Measurements from ENCODE around the gene NSUN4. TPM values are rescaled to one million over a fixed set of nuclear protein-coding genes. Genes with fewer than 3 reads are reported as not detected.

Gene NSUN4
- polyA plus RNA-seq, 4 donors, result 8.3 to 19.8 (median 11.6) TPM

GRCh38 chr1:46403916-46404315 lies 63.3 kb downstream of the NSUN4 start:
- Histone ChIP-seq H3K36me3 (ENCODE audit: control insufficient read depth in 3 of 3, insufficient read depth in 2 of 3, low read depth in 1 of 3, low read length in 3 of 3) (peaks cover 3 to 46% (median 4%) of the 10 kb centered on the region in 3 donors), H3K4me3 (ENCODE audit: low read depth in 1 of 3, low read length in 3 of 3) (no peak overlapping the region), H3K27ac (ENCODE audit: low read depth in 1 of 3, low read length in 2 of 3) (no peak overlapping the region), H3K27me3 (ENCODE audit: control insufficient read depth in 3 of 3, insufficient read depth in 3 of 3, low read length in 3 of 3) (no peaks in the 10 kb centered on the region), H3K4me1 (ENCODE audit: control insufficient read depth in 3 of 3, insufficient read depth in 2 of 3, low read depth in 1 of 3, low read length in 2 of 3) (peaks cover 0 to 15% (median 5%) of the 10 kb centered on the region in 3 donors), H3K9me3 (ENCODE audit: control insufficient read depth in 2 of 2, insufficient read depth in 1 of 2, low read depth in 1 of 2, low read length in 1 of 2) (no peaks in the 10 kb centered on the region)
- DNase-seq (no peak), FAIRE-seq (no peak)
- WGBS, 3 donors, result 82 to 93% (median 91%) methylated on average over 5 of the region's 5 CpGs

GRCh38 chr1:46404482-46405196 lies 64.0 kb downstream of the NSUN4 start:
- H3K36me3 ChIP-seq (ENCODE audit: control insufficient read depth in 3 of 3, insufficient read depth in 2 of 3, low read depth in 1 of 3, low read length in 3 of 3), result peaks cover 3 to 54% (median 4%) of the 10 kb centered on the region in 3 donors
- no peak for FAIRE-seq
- H3K4me1 ChIP-seq (ENCODE audit: control insufficient read depth in 3 of 3, insufficient read depth in 2 of 3, low read depth in 1 of 3, low read length in 2 of 3), result peaks cover 0 to 15% (median 5%) of the 10 kb centered on the region in 3 donors
- no peak overlapping the region for H3K4me3 ChIP-seq (ENCODE audit: low read depth in 1 of 3, low read length in 3 of 3)
- 89 to 93% (median 90%) methylated on average over 7 of the region's 7 CpGs for WGBS, 3 donors
- H3K27me3 ChIP-seq (ENCODE audit: control insufficient read depth in 3 of 3, insufficient read depth in 3 of 3, low read length in 3 of 3), result no peaks in the 10 kb centered on the region
- no peak for DNase-seq
- no peaks in the 10 kb centered on the region for H3K9me3 ChIP-seq (ENCODE audit: control insufficient read depth in 2 of 2, insufficient read depth in 1 of 2, low read depth in 1 of 2, low read length in 1 of 2)
- H3K27ac ChIP-seq (ENCODE audit: low read depth in 1 of 3, low read length in 2 of 3), result peak overlapping the region in 1 of 3 donors; percentile 14

GRCh38 chr1:46405197-46405555 lies 64.6 kb downstream of the NSUN4 start:
- H3K4me3 ChIP-seq (ENCODE audit: low read depth in 1 of 3, low read length in 3 of 3), result no peak overlapping the region
- H3K9me3 ChIP-seq (ENCODE audit: control insufficient read depth in 2 of 2, insufficient read depth in 1 of 2, low read depth in 1 of 2, low read length in 1 of 2), result no peaks in the 10 kb centered on the region
- peaks cover 3 to 58% (median 4%) of the 10 kb centered on the region in 3 donors for H3K36me3 ChIP-seq (ENCODE audit: control insufficient read depth in 3 of 3, insufficient read depth in 2 of 3, low read depth in 1 of 3, low read length in 3 of 3)
- no peaks in the 10 kb centered on the region for H3K27me3 ChIP-seq (ENCODE audit: control insufficient read depth in 3 of 3, insufficient read depth in 3 of 3, low read length in 3 of 3)
- no peak overlapping the region for H3K27ac ChIP-seq (ENCODE audit: low read depth in 1 of 3, low read length in 2 of 3)
- DNase-seq (peak in 1 of 2 donors; percentile 54), FAIRE-seq (no peak)
- peaks cover 0 to 15% (median 5%) of the 10 kb centered on the region in 3 donors for H3K4me1 ChIP-seq (ENCODE audit: control insufficient read depth in 3 of 3, insufficient read depth in 2 of 3, low read depth in 1 of 3, low read length in 2 of 3)
- 52 to 85% (median 68%) methylated on average over 11 to 12 of the region's 12 CpGs for WGBS, 3 donors

- Histone ChIP-seq H3K27me3 (ENCODE audit: control insufficient read depth in 3 of 3, insufficient read depth in 3 of 3, low read length in 3 of 3) (no peaks in the 10 kb centered on the region), H3K4me3 (ENCODE audit: low read depth in 1 of 3, low read length in 3 of 3) (no peak overlapping the region), H3K27ac (ENCODE audit: low read depth in 1 of 3, low read length in 2 of 3) (no peak overlapping the region), H3K36me3 (ENCODE audit: control insufficient read depth in 3 of 3, insufficient read depth in 2 of 3, low read depth in 1 of 3, low read length in 3 of 3) (peaks cover 3 to 64% (median 4%) of the 10 kb centered on the region in 3 donors), H3K4me1 (ENCODE audit: control insufficient read depth in 3 of 3, insufficient read depth in 2 of 3, low read depth in 1 of 3, low read length in 2 of 3) (peaks cover 0 to 12% (median 5%) of the 10 kb centered on the region in 3 donors), H3K9me3 (ENCODE audit: control insufficient read depth in 2 of 2, insufficient read depth in 1 of 2, low read depth in 1 of 2, low read length in 1 of 2) (no peaks in the 10 kb centered on the region)
- 76 to 88% (median 85%) methylated on average over 12 to 17 of the region's 17 CpGs for WGBS, 3 donors
- DNase-seq, result no peak
- no peak for FAIRE-seq
Measured at GRCh38 chr1:46405724-46406123, 65.1 kb downstream of the NSUN4 start.

- H3K4me3 ChIP-seq (ENCODE audit: low read depth in 1 of 3, low read length in 3 of 3), result no peak overlapping the region
- peaks cover 3 to 75% (median 4%) of the 10 kb centered on the region in 3 donors for H3K36me3 ChIP-seq (ENCODE audit: control insufficient read depth in 3 of 3, insufficient read depth in 2 of 3, low read depth in 1 of 3, low read length in 3 of 3)
- no peak overlapping the region for H3K27ac ChIP-seq (ENCODE audit: low read depth in 1 of 3, low read length in 2 of 3)
- no peaks in the 10 kb centered on the region for H3K9me3 ChIP-seq (ENCODE audit: control insufficient read depth in 2 of 2, insufficient read depth in 1 of 2, low read depth in 1 of 2, low read length in 1 of 2)
- FAIRE-seq, result no peak
- DNase-seq, result no peak
- H3K4me1 ChIP-seq (ENCODE audit: control insufficient read depth in 3 of 3, insufficient read depth in 2 of 3, low read depth in 1 of 3, low read length in 2 of 3), result peaks cover 0 to 4% (median 2%) of the 10 kb centered on the region in 3 donors
- WGBS, 3 donors, result 72 to 96% (median 86%) methylated on average over 13 of the region's 13 CpGs
- no peaks in the 10 kb centered on the region for H3K27me3 ChIP-seq (ENCODE audit: control insufficient read depth in 3 of 3, insufficient read depth in 3 of 3, low read length in 3 of 3)
Measured at GRCh38 chr1:46406881-46407608, 66.4 kb downstream of the NSUN4 start.

GRCh38 chr1:46407636-46408035 lies 67.0 kb downstream of the NSUN4 start:
- 90 to 95% (median 94%) methylated on average over 9 of the region's 9 CpGs for WGBS, 3 donors
- DNase-seq (no peak), FAIRE-seq (no peak)
- no peaks in the 10 kb centered on the region for H3K4me1 ChIP-seq (ENCODE audit: control insufficient read depth in 3 of 3, insufficient read depth in 2 of 3, low read depth in 1 of 3, low read length in 2 of 3)
- H3K27ac ChIP-seq (ENCODE audit: low read depth in 1 of 3, low read length in 2 of 3), result no peak overlapping the region
- H3K36me3 ChIP-seq (ENCODE audit: control insufficient read depth in 3 of 3, insufficient read depth in 2 of 3, low read depth in 1 of 3, low read length in 3 of 3), result peaks cover 3 to 79% (median 4%) of the 10 kb centered on the region in 3 donors
- H3K4me3 ChIP-seq (ENCODE audit: low read depth in 1 of 3, low read length in 3 of 3), result no peak overlapping the region
- H3K9me3 ChIP-seq (ENCODE audit: control insufficient read depth in 2 of 2, insufficient read depth in 1 of 2, low read depth in 1 of 2, low read length in 1 of 2), result no peaks in the 10 kb centered on the region
- H3K27me3 ChIP-seq (ENCODE audit: control insufficient read depth in 3 of 3, insufficient read depth in 3 of 3, low read length in 3 of 3), result no peaks in the 10 kb centered on the region

GRCh38 chr1:46408356-46409062 lies 67.9 kb downstream of the NSUN4 start:
- peaks cover 3 to 84% (median 4%) of the 10 kb centered on the region in 3 donors for H3K36me3 ChIP-seq (ENCODE audit: control insufficient read depth in 3 of 3, insufficient read depth in 2 of 3, low read depth in 1 of 3, low read length in 3 of 3)
- H3K27me3 ChIP-seq (ENCODE audit: control insufficient read depth in 3 of 3, insufficient read depth in 3 of 3, low read length in 3 of 3), result no peaks in the 10 kb centered on the region
- H3K4me3 ChIP-seq (ENCODE audit: low read depth in 1 of 3, low read length in 3 of 3), result no peak overlapping the region
- no peaks in the 10 kb centered on the region for H3K9me3 ChIP-seq (ENCODE audit: control insufficient read depth in 2 of 2, insufficient read depth in 1 of 2, low read depth in 1 of 2, low read length in 1 of 2)
- no peaks in the 10 kb centered on the region for H3K4me1 ChIP-seq (ENCODE audit: control insufficient read depth in 3 of 3, insufficient read depth in 2 of 3, low read depth in 1 of 3, low read length in 2 of 3)
- WGBS, 3 donors, result 94 to 96% (median 95%) methylated on average over 12 of the region's 12 CpGs
- no peak for FAIRE-seq
- no peak overlapping the region for H3K27ac ChIP-seq (ENCODE audit: low read depth in 1 of 3, low read length in 2 of 3)
- no peak for DNase-seq

- WGBS, 3 donors, result 93 to 100% (median 100%) methylated on average over 1 of the region's 1 CpG
- FAIRE-seq (no peak), DNase-seq (no peak)
- Histone ChIP-seq H3K27me3 (ENCODE audit: control insufficient read depth in 3 of 3, insufficient read depth in 3 of 3, low read length in 3 of 3) (no peaks in the 10 kb centered on the region), H3K36me3 (ENCODE audit: control insufficient read depth in 3 of 3, insufficient read depth in 2 of 3, low read depth in 1 of 3, low read length in 3 of 3) (peaks cover 3 to 86% (median 4%) of the 10 kb centered on the region in 3 donors), H3K4me3 (ENCODE audit: low read depth in 1 of 3, low read length in 3 of 3) (no peak overlapping the region), H3K9me3 (ENCODE audit: control insufficient read depth in 2 of 2, insufficient read depth in 1 of 2, low read depth in 1 of 2, low read length in 1 of 2) (no peaks in the 10 kb centered on the region), H3K4me1 (ENCODE audit: control insufficient read depth in 3 of 3, insufficient read depth in 2 of 3, low read depth in 1 of 3, low read length in 2 of 3) (no peaks in the 10 kb centered on the region), H3K27ac (ENCODE audit: low read depth in 1 of 3, low read length in 2 of 3) (no peak overlapping the region)
Measured at GRCh38 chr1:46409063-46409372, 68.4 kb downstream of the NSUN4 start.
